T-helper 2 cell treated with Interferon-gamma antibody and Interleukin-4, amounts not matched to agents 100 ng/mL and 5 ng/mL, for 36 hours (primary cell): ENCODE measurements around the gene STXBP5. TPM values are rescaled to one million over a fixed set of nuclear protein-coding genes. Genes with fewer than 3 reads are reported as not detected.

ENCODE experiments used
- intact Hi-C: fragments of 100-400 bp; cut with micrococcal nuclease; formaldehyde crosslinking; loops from one replicate; pipeline ENCODE4 v1.15.1; 2023
- total RNA-seq: library from RNA; stranded (reverse); gene quantifications from 2 replicates; pipeline ENCODE4 v1.2.3, GENCODE V29; 2022

STXBP5 gene
- total RNA-seq, 1 donor from 2014 or later = 19.6 TPM

DNA sequence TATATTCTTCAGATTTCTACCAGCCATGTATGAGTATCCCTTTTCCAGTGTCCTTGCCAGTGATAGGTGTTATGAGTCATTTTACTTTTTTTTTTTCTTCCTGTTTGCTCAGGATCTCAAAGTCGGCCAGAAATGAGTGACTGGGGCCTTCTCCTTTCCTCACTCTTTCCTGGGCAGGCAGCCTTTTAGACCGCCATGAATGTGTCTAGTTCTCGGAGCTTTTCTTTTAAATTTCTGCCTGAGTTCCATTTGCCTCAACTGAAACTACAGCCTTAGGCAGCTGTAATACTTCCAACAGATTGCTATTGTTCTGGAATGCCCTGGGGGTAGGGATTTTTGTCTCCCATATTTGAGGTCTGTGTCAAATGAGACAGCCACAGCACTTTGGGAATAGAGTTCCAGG lies 83.7 kb downstream of the STXBP5 start:
- intact Hi-C loops = no loop called here

DNA sequence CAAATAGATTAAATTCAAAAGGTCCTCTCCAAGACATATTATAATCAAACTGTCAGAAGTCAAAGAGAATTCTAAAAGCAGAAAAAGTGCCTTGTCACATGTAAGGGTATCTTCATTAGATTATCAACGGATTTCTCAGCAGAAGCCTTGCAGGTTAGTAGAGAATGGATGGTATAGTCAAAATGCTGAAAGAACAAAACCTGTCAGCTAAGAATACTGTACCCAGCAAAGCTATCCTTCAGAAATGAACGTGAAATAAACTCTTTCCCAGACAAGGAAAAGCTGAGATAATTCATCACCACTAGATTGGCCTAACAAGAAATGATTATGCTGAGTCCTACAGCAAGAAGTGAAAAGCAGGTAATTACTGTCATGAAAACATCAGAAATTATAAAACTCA lies 92.9 kb downstream of the STXBP5 start:
- intact Hi-C loops = no loop called here

DNA sequence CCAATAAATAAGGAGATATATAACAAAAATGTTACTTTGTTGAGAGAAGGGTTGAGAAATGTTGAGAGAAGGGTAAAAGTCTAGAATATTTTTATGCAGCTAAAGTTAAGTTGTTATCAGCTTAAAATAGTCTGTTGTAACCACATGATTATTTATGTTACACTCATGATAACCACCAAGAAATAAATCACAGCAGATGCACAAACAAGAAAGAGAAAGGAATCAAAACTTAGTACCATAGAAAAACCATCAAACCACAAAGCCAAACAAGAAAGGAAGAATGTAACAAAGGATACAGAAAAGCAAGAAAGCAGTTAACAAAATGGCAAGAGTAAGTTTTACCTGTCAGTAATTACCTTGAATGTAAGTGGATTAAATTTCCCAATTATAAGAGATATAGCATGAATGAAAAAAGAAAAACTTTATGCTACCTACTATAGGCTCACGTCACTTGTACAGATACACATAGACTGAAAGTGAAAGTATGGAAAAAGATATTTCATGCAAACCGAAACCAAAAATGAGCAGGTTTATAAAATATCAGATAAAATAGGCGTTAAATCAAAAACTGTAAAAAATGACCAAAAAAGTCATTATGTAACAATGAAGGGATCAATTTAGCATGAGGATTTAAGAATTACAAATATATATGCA lies 93.6 kb downstream of the STXBP5 start:
- intact Hi-C loops = no loop called here

DNA sequence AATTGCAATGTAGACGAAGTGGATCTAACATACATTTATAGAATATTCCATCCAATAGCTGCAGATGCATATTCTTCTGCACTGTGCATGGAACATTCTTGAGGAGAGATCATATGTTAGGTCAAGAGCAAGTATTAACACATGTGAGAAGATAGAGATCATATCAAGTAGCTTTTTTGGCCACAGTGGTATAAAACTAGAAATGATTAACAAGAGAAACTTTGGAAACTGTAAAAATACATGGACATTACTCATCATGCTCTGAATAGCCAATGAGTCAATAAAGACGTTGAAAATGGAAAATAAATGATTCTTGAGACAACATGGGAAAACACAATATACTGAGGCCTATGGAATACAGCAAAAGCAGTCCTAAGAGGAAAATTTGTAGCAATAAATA lies 94.2 kb downstream of the STXBP5 start:
- intact Hi-C loops = no loop called here

DNA sequence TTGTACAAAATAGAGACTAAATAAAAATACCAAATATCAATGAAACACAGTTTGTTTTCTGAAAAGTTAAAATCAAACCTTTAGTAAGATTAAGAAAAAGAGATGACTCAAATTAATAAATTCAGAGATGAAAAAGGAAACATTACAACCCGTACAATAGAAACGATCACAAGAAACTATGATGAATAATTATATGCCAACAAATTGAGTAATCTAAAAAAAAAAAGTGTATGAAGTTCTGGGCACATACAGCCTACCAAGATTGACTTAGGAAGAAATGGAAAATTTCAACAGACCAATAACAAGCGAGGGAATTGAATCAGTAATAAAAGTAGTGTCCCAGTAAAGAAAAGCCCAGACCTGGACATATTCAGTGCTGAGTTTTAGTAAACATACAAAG lies 94.8 kb downstream of the STXBP5 start:
- intact Hi-C loops = no loop called here

DNA sequence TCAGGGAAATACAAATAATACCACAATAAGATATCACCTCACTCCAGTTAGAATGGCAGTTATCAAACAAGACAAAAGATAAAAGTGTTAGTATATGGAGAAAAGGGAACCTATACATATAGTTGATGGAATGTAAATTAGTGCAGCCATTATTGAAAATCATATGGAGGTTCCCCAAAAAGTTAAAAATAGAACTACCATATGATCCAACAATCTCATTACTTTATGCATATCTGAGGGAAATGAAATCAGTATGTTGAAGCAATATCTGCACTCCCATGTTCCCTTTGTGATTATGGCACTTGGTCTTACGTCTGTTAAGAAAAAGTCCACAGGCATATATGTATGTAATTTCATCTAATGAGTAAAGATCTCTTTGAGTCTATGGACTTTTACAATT lies 96.9 kb downstream of the STXBP5 start:
- intact Hi-C loops = no loop called here

DNA sequence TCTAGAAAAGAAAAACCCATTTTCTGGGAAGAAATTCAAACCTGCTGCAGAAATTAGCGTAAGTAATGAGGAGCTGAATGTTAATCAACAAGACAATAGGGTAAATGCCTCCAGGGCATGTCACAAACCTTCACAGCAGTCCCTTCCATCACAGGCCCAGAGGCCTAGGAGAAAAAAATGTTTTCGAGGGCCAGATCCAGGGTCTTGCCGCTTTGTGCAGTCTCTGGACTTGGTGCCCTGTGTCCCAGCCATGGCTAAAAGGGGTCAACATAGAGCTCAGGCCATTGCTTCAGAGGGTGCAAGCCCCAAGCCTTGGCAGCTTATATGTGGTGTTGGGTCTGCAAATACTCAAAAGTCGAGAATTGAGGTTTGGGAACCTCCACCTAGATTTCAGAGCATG lies 99.8 kb downstream of the STXBP5 start:
- intact Hi-C loops = no loop called here

DNA sequence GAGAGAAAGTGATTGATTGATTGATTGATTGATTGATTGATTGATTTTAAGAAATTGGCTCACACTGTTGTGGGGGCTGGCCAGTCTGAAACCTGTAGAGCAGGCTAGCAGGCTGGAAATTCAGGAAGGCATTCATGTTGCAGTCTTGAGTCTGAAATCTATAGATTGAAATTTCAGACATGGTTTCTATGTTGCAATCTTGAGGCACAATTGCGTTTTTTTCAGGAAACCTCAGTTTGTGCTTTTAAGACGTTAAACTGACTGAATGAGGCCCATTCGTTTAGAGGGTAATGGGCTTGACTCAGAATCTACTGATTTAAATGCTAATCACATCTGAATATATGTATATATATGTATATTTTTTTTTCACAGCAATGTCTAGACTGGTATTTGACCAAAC lies 106.3 kb downstream of the STXBP5 start:
- intact Hi-C loops = no loop called here

DNA sequence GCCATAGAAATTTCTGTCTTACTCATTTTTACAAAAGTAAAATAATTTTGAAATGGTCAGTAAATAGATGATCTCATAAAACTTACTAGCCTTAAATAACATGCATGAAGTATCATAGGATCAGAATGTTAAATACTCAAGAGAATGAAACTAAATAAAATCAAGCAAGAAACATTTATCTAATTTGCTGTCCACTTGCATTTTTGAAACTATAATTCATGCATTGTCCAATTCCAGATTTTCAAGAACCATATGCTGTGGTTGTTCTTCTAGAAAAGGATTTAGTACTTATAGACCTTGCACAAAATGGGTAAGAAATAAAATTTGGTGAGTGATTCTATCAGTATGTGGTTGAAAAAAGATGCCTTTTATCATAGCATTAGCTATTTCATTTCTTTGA lies 107.0 kb downstream of the STXBP5 start:
- intact Hi-C loops = no loop called here

DNA sequence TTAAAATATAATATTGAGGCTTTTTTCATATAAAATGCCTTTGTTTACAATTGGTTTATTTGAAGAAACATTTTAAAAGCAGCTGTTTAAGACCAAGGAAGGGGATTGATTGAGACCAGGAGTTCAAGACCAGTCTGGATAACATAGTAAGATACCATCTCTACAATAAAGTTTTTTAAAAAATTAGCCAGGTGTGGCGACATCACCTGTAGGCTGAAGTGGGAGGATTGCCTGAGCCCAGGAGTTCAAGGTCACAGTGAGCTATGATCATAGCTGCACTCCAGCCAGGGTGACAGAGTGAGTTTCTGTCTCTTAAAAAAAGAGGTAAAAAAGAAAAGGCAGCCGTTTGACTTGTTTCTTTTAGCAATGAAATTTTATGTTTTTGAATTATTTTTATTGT lies 117.0 kb downstream of the STXBP5 start:
- intact Hi-C loops = no loop called here

DNA sequence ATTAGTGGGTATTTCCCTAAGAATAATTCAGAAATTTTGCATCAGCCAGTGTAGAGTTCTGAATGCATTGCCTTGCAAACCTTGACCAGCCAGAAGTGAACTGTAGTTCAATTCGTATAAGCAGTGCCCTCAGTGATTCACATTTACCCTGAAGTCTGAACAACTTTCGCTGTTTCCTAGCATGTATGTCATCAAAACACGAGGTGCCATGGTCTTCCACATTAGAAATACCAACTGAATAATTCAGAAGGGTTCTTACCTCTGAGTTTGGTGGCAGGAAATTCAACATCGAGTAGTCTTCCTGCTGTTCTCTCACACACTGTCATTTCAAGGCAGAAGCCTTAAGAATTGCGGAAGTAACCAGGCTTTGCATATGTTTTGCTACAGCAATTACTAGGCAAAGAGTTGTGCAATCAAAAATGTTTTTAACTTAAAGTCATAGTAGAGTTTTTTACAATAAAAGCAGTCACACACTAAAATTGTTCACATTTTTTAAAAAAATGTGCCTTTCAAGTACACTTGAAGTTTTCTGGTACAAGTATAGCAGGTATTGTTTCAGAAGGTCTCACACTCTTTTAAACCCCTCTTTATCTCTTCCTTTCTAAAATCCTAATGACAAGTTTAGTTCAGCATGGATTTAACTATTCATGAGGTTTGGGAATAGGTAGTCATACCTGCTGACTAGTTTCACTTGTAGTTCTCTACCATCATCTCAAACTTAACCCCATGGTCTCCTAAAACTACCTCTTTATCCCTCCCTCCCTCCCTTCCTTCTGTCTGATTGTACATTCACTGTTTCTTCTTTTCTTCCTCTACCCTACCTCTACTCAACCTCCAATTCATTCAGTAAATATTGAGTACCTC lies 118.3 kb downstream of the STXBP5 start:
- intact Hi-C loops = loop anchor here (1.0 kb wide), 1 partner anchor 120 kb away; no protein-coding TSS in a partner anchor

DNA sequence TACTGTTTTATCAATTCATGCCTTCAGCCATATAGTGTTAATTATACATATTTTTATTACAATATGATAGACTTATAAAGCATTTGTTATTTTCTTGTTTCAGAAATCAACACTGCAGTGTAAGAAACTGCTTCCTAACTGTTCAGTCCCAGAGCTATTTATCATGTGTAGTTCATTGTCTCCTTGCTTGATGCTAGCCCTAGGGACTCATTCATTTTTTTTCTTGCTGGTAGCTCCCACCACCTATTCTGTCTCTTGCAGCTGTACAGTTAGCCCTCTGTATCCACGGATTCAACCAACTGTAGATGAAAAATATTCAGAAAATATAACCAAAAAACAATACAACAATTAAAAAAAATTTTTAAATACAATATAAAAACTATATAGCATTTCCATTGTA lies 121.3 kb downstream of the STXBP5 start:
- intact Hi-C loops = no loop called here

DNA sequence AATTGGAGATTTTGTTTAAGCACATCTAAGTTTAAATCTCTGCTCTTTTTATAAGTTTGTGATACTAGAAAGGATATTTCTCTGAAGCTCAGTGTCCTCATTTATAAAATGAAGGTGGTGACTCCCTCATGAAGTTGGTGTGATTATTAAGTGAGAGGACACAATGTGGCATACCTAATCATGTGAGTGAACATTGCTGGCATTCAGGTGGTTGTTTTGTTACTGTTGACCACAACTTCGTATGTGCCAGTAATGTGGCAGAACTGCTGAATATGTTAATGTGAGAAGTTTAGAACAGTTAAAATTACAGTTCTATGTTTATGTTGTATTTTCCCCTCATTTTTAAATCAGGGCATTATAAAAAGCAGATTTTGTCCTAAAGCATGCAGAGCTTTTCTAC lies 127.2 kb downstream of the STXBP5 start:
- intact Hi-C loops = no loop called here

DNA sequence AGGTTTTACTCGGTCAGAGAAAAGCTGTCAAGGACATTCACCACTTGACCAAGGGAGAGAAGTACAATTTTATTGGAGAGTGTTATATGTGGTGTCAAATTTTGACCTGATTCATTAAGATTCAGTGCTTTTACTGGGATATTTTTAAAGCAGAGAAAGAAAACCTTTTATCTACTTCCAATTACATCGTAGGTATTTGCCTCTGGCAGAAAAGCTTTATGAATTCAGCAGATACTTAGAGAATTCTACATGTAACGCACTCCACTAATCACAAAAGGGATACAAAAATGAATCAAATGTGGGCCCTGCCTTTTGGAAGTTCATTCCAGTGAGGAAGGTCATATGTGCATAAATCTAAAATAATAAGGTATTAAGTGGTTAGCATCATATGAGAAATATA lies 133.7 kb downstream of the STXBP5 start:
- intact Hi-C loops = no loop called here

DNA sequence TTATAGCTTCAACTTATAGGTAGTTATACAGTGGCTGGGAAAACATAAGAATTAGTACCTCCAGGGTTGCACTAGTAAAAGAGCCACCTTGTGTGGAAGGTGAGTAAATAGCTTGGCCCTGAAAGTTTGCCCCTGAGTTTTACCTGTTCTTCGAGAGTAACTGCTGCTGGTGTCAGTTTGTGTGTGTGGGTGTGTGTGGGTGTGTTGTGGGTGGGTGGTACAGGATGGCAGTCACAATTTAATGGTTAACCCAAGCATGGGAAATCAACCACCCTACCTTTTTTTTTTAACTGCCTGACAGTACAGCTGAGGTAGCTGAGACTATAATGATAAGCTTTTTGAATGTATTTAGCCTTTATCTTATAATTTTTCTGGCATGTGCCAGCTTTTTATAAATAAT lies 137.3 kb downstream of the STXBP5 start:
- intact Hi-C loops = no loop called here

DNA sequence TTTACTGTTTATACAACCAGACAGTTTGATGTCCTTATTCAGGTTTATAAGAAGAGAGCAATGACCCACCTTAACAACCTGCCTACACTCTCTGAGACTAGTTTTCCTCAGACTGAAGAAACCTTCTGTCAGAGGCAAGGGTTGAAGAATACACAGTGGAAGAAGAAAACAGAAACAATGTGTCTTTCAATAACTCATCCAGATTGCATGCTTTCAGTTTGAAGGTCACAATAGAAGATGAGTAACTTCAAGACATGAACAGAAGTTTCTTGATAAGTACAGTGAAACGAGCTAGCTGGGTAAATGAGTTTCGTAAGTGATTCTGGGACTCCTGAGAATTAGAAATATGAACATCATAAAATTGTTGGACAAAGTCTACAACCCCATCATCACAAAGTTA lies 141.7 kb downstream of the STXBP5 start:
- intact Hi-C loops = no loop called here

DNA sequence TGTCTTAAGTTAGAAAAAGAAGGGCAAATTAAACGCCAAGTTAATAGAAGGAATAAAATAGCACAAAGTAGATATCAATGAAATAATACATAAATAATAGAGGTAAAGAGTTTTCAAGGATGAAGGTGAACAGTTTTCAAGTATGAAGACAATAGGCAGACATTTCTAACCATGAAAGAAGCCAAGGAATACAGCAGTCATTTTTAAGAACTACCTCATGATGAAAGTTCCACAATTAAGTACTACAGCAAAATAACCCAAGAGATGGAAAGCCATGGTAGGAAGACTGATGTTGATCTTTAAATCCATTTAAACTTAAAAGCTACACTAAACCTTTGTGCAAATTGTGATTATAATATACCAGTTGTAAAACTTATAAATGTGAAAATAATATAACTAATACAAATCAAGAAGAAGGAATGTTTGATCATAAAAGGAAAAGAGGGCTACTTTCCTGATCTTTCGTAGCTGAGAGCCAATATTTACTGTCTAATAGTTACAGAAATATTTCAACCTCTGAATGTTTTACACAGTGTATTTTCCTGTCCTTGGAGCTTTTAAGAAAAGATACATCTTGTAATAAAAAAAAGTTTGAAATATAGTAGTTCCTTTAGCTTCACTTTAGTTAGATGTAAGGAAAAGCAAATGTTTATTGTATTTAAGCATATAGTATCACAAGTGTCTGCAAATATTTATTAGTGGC lies 143.1 kb downstream of the STXBP5 start:
- intact Hi-C loops = no loop called here

DNA sequence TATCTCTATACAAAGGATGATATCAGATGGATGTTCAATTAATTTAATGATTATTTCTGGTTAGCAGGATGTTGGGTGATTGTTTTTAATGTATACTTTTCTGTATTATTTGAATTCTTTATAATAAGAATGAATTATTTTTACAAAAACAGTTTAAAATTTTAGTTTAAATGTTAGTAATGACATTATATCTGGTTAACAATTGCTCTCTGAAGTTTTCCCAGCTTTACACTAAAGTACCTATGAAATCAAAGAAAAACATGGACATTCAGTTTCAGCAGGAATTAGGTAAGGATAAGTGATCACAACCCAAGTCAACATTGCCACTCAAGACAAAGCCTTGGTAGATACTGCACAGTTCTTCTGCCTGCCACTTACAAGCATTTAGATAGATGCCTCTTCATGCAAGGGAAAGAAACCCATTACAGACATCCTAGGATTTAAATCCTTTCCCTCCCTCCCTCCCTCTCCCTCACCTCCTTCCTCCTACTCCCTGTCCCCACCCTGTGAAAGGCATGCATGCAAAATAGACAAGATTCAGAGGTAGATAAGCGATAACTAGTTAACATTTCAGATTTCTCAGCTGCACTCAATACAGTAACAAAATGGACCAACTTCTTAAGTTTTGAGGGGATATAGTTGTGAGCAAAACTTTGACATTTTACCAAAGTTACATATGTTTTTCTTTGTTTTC lies 143.8 kb downstream of the STXBP5 start:
- intact Hi-C loops = no loop called here

DNA sequence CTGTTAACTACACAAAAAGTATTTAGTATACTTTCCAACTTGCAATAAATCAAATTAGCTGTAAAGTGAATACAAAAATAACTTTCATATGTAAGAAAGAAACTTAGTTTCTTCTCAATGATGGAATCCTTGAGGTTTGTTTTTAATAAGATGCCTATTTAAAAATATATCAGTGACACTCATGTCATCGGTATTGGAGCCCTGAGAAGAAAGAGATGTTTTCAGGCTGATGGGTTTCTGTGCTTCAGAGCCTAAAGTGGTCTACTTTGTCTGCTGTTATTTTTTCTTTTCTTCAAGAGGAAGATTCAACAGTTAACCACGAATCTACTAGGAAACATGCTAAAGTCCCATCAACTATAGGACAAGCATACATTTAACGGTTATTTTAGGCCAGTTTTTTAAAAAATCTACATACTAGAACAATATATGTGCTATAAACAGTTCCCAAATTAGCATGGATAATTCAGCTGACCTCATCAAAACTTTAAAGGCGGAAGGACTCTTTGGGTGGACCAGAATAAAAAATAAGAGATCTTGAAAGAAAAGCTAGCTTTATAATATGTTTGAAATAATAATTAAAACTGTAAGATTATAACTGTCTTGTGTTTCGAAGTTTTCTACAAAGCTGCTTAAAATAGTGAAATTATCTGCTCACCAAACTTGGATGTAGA lies 157.2 kb downstream of the STXBP5 start:
- intact Hi-C loops = no loop called here

DNA sequence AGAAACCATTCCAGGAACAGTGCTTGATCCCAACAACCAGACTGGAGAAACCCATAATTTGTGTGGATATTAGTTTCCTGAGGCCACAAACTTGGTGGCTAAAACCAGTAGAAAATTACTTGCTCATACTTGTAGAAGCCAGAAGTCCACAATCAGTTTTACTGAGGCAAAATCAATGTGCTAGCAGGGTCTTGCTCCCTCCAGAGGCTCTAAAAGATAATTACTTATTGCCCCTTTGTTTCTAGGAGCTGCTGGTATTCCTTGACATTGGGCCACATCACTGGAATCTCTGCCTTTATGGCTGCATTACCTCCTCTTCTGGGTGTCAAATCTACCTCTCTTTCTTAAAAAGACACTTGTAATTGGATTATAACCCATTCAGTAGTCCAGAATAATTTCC lies 162.1 kb downstream of the STXBP5 start:
- intact Hi-C loops = no loop called here

DNA sequence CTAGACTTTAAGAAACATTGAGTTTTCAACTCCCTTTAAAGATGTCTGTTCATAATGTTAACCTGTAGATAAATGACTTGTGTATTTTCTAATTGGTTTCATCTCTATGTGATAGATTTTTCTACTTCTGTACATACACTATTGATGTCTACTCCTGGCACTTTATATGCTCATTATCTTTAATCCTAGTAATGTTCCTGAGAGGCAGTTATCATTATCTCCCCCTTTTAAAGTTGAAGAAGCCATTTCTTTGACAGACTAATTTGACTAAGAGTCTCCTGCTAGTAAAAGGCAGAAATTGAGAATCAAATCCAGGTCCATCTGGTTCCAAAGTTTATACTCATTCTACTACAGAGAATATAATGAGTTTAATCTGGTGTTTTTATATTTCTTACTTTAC lies 167.1 kb downstream of the STXBP5 start:
- intact Hi-C loops = no loop called here
